GM12892 (cell line): ENCODE data around the gene P3H3.

ENCODE experiments used
- POLR2A ChIP-seq: IDR thresholded peaks from 2 replicates; pipeline ENCODE4 v1.6.1; 2011; ENCODE audit warnings: low read depth, low read length, control low read depth
- POLR2AphosphoS5 ChIP-seq: IDR thresholded peaks from 2 replicates; pipeline ENCODE4 v1.6.1; 2011; ENCODE audit warnings: low read depth, low read length, control low read depth
- TAF1 ChIP-seq: IDR thresholded peaks from 2 replicates; pipeline ENCODE4 v1.6.1; 2011; ENCODE audit warnings: low read depth, mild to moderate bottlenecking, control low read depth, low read length, borderline replicate concordance

- TF ChIP-seq POLR2AphosphoS5 (no peak), POLR2A (no peak), TAF1 (no peak)
These were observed 59.3 kb downstream of the P3H3 start for GRCh38 chr12:6887460-6887859.
